HUES6 (cell line): Measurements from ENCODE around the gene ARAF.

Experiments
- H3K27ac ChIP-seq: 2 replicates; pipeline ENCODE4 v1.7.0; 2013; ENCODE audit warnings: low read depth, mild to moderate bottlenecking, low read length, inconsistent platforms
- H3K27me3 ChIP-seq: 2 replicates; pipeline ENCODE4 v1.6.1; 2013; ENCODE audit warnings: low read length; ENCODE audit not compliant: control insufficient read depth, insufficient read depth
- H3K36me3 ChIP-seq: 2 replicates; pipeline ENCODE4 v1.6.1; 2013; ENCODE audit warnings: low read length; ENCODE audit not compliant: control insufficient read depth, insufficient read depth
- H3K4me1 ChIP-seq: 2 replicates; pipeline ENCODE4 v1.6.1; 2013; ENCODE audit warnings: low read length; ENCODE audit not compliant: control insufficient read depth, insufficient read depth
- H3K4me3 ChIP-seq: 2 replicates; pipeline ENCODE4 v1.5.1; 2013; ENCODE audit warnings: low read depth, low read length
- H3K9ac ChIP-seq: one replicate; pipeline ENCODE4 v1.6.1; 2013; ENCODE audit warnings: mild to moderate bottlenecking, low read length
- H3K9me3 ChIP-seq: 2 replicates; pipeline ENCODE4 v1.6.1; 2013; ENCODE audit warnings: low read depth, low read length; ENCODE audit not compliant: control insufficient read depth, insufficient read depth

ARAF gene

GRCh38 chrX:47539860-47540259 lies 21.1 kb upstream of the ARAF start:
- no peak overlapping the region for H3K9ac ChIP-seq
- peaks cover 12% of the 10 kb centered on the region; the same call in 1 of the 2 replicates for H3K9me3 ChIP-seq
- H3K4me1 ChIP-seq: peaks cover 7% of the 10 kb centered on the region; the same call in 1 of the 2 replicates
- no peak overlapping the region for H3K27ac ChIP-seq
- H3K4me3 ChIP-seq: no peak overlapping the region
- no peaks in the 10 kb centered on the region for H3K27me3 ChIP-seq
- H3K36me3 ChIP-seq: no peaks in the 10 kb centered on the region

GRCh38 chrX:47540754-47541538 lies 20.1 kb upstream of the ARAF start:
- peaks cover 7% of the 10 kb centered on the region; the same call in 1 of the 2 replicates for H3K4me1 ChIP-seq
- H3K4me3 ChIP-seq: no peak overlapping the region
- no peak overlapping the region; the same call in 1 of the 2 replicates for H3K27ac ChIP-seq
- no peaks in the 10 kb centered on the region for H3K27me3 ChIP-seq
- no peak overlapping the region for H3K9ac ChIP-seq
- no peaks in the 10 kb centered on the region for H3K36me3 ChIP-seq
- H3K9me3 ChIP-seq: peaks cover 6% of the 10 kb centered on the region; the same call in 1 of the 2 replicates

- Histone ChIP-seq H3K36me3 (no peaks in the 10 kb centered on the region), H3K9ac (no peak overlapping the region), H3K4me3 (no peak overlapping the region), H3K4me1 (peaks cover 7% of the 10 kb centered on the region; the same call in 1 of the 2 replicates), H3K27ac (no peak overlapping the region), H3K27me3 (no peaks in the 10 kb centered on the region), H3K9me3 (peaks cover 2% of the 10 kb centered on the region; the same call in 1 of the 2 replicates)
Measured at GRCh38 chrX:47543496-47543895, 17.5 kb upstream of the ARAF start.

- H3K4me3 ChIP-seq: peak overlapping the region; percentile 75
- peak overlapping the region; percentile 71 for H3K27ac ChIP-seq
Measured at GRCh38 chrX:47556045-47556623, 4.9 kb upstream of the ARAF start.

GRCh38 chrX:47558436-47558835 lies 2.6 kb upstream of the ARAF start:
- Histone ChIP-seq H3K4me3 (no peak overlapping the region), H3K9me3 (no peaks in the 10 kb centered on the region; the same call in 1 of the 2 replicates), H3K9ac (no peak overlapping the region), H3K36me3 (peaks cover 7% of the 10 kb centered on the region), H3K27me3 (no peaks in the 10 kb centered on the region), H3K4me1 (peaks cover 17% of the 10 kb centered on the region; the same call in 1 of the 2 replicates), H3K27ac (no peak overlapping the region)

More at GRCh38 chrX:47556045-47556623, 4.9 kb upstream of the ARAF start:
- Histone ChIP-seq H3K4me1 (peaks cover 14% of the 10 kb centered on the region; the same call in 1 of the 2 replicates), H3K9me3 (no peaks in the 10 kb centered on the region; the same call in 1 of the 2 replicates), H3K27me3 (no peaks in the 10 kb centered on the region), H3K36me3 (no peaks in the 10 kb centered on the region), H3K9ac (peak overlapping the region; percentile 89)

GRCh38 chrX:47560179-47560933 lies 649 bp upstream of the ARAF start:
- Histone ChIP-seq H3K36me3 (peaks cover 26% of the 10 kb centered on the region), H3K4me3 (peak overlapping the region; percentile 82), H3K9me3 (no peaks in the 10 kb centered on the region; the same call in 1 of the 2 replicates), H3K27me3 (no peaks in the 10 kb centered on the region), H3K27ac (peak overlapping the region; percentile 5; the same call in 1 of the 2 replicates), H3K9ac (peak overlapping the region; percentile 52), H3K4me1 (peaks cover 17% of the 10 kb centered on the region; the same call in 1 of the 2 replicates)

GRCh38 chrX:47561659-47562151 lies 700 bp downstream of the ARAF start:
- Histone ChIP-seq H3K9ac (peak overlapping the region; percentile 67), H3K36me3 (peaks cover 33% of the 10 kb centered on the region), H3K9me3 (peaks cover 3% of the 10 kb centered on the region; the same call in 1 of the 2 replicates), H3K4me1 (peaks cover 12% of the 10 kb centered on the region; the same call in 1 of the 2 replicates), H3K27ac (no peak overlapping the region), H3K27me3 (no peaks in the 10 kb centered on the region), H3K4me3 (peak overlapping the region; percentile 82)

- Histone ChIP-seq H3K4me3 (no peak overlapping the region), H3K27me3 (no peaks in the 10 kb centered on the region), H3K9ac (no peak overlapping the region), H3K27ac (no peak overlapping the region), H3K36me3 (peaks cover 43% of the 10 kb centered on the region), H3K4me1 (peaks cover 8% of the 10 kb centered on the region; the same call in 1 of the 2 replicates), H3K9me3 (peaks cover 5% of the 10 kb centered on the region; the same call in 1 of the 2 replicates)
Measured at GRCh38 chrX:47562615-47563243, 1.7 kb downstream of the ARAF start.

- Histone ChIP-seq H3K36me3 (peaks cover 53% of the 10 kb centered on the region), H3K4me1 (peaks cover 8% of the 10 kb centered on the region; the same call in 1 of the 2 replicates), H3K9me3 (peaks cover 7% of the 10 kb centered on the region; the same call in 1 of the 2 replicates), H3K27me3 (no peaks in the 10 kb centered on the region), H3K9ac (no peak overlapping the region), H3K4me3 (no peak overlapping the region), H3K27ac (no peak overlapping the region)
Measured at GRCh38 chrX:47563801-47564315, 2.9 kb downstream of the ARAF start.
